Stimulated activated CD4-positive, alpha-beta T cell treated with anti-CD3 and anti-CD28 coated beads, Interleukin-2, amount 100 ng/mL, for 48 hours (primary cell): ENCODE results near the gene NR2C2.

ENCODE experiments used
- DNase-seq, 2 donors: peaks; one replicate each; pipeline ENCODE4 v3.0.0-alpha.2; 2020

The NR2C2 gene

GRCh38 chr3:14921811-14922705 is 25.3 kb upstream of the NR2C2 start:
- no peak for DNase-seq

DNA sequence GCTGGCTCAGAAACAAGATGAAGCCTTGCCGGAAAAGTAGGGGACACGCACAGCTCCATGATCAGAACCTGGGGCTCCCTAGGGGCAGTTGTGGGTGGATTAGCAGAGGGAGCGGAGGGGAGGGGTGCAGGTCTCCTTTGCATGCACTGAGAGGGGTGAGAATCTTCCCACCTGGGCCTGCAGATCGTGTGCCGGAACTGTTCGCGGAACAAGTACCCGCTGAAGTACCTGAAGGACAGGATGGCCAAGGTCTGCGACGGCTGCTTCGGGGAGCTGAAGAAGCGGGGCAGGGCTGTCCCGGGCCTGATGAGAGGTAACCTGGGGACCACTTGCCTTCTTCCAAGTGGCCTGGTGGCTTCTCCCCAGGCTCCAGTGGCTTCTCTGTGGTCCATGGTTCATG is 24.5 kb upstream of the NR2C2 start:
- no peak for DNase-seq

DNA sequence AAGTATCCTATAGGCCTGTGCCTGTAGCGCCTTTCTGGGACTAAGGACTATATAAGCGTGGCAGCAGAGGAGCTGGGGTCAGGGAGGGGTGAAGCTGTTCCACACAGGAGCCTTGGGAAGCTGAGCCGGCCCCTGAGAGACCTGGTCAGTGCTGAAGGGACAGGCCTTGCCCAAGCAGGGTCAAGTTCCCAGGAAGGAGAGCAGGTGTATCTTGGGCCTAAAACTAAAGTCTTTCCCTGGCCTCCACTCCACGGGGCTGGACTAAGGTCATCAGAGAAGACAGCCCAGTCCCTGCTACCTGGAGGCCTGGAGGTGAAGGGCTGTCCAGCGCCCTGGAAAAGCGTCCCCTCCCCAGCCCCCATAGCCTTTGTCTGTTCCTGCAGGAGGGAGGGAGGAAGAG is 23.9 kb upstream of the NR2C2 start:
- DNase-seq: no peak

GRCh38 chr3:14925729-14926591 is 21.4 kb upstream of the NR2C2 start:
- DNase-seq: peak in 1 of 2 donors; percentile 18

GRCh38 chr3:14926592-14926991 is 20.8 kb upstream of the NR2C2 start:
- DNase-seq: no peak

GRCh38 chr3:14927308-14927707 is 20.1 kb upstream of the NR2C2 start:
- DNase-seq: no peak

DNA sequence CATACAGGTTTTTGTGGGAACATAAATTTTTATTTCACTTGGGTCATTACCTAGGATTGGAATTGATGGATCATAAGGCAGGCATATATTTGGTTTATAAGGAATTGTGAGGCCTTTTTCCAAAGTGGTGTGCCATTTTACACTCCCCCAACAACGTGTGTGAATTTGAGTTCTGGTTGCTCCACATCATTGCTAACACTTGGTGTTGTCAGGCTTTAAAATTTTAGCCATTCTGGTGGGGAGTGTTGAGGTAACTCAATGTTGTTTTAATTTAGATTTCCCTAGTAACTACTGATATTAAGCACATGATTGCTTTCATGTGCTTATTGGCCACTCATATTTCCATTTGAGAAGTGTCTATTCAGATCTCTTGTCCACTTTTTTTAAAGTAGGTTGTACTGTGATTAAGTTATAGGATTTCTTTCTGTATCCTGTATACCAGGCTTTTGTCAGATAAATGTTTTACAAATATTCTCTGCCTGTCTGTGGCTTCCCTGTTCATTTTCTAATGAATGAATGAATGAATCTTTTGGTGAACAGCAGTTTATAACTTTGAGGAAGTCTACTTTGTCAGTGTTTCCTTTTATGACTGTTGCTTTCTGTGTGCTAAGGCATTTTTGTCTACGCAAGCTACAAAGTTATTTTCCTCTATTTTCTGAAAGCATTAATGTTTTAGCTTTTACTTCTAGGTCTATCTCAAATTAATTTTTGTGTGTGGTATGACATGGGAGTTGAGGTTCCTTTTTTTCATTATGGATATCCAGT is 17.9 kb upstream of the NR2C2 start:
- DNase-seq: no peak

DNA sequence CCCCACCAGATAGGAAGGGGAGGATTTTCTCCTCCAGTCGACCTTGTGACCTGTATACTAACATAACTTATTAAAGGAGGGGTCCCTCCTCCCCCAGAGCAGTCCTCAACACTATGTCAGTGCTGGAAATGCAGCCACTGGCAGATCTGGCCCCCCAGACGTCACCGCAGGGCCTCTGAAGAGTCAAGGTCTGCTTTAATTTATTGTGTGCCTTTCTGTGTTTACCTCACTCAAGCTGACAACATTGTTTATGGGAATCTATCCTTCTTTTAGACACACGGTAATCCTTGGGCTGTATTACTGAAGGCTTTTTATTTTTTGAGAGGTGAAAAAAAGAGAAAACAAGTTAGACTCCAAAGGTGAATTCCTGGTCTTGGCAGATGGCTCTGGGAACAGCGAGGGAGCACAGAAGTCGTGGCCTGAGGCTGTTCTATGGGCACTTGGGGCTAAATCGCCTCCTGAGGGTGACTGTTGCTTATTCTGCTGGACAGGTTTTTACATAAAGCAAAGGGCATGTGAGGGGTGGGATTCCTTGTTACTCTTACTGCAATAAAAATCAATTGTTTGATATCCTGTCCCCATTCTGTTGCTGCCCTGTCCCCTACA is 13.5 kb upstream of the NR2C2 start:
- no peak for DNase-seq

DNA sequence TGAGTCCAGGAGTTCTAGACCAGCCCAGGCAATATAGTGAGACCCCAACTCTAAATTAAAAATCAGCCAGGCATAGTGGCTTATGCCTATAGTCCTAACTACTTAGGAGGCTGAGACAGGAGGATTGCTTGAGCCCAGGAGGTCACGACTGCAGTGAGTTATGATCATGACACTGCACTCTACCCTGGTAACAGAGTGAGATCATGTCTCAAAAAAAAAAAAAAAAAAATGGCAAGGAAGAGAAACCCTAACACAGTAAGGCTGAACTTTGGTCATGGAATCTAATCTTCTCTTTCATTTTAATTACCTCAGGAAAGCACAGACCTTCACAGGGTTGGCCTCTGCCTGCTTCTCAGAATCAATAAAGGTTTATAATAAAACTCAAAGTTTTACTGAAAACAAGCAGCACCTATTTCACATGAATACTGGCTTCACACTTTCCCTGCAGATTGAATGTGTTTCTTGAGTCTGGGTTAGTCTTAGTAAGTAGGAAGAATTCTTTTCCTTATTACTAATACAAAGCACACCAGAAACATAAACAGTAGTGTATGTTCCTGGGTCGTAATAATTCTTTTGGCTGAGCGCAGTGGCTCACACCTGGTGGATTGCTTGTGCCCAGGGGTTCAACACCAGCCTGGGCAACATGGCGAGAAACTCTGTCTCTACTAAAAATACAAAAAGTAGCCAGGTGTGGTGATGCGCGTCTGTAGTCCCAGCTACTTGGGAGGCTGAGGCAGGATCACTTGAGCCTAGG is 11.6 kb upstream of the NR2C2 start:
- DNase-seq: no peak

DNA sequence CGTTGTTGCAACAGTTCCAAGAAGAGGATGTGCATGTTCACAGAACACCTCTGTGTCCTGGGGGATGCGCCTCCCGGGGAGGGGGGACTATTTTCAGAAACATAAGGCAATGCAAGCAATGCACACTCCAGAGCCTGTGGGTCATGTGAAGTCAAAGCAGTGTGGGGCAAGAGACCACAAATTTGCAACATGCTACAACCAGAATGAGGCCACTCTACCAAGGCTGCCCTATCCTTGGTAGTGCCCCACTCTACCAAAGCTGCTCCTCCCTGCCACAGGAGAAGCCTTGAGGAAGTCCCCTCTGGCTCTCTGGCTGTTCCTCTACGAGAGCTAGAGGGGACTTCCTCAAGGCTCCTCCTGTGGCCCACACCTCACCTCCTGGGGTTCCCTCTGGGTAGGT is 8.4 kb upstream of the NR2C2 start:
- no peak for DNase-seq

- DNase-seq: no peak
These were observed 5.5 kb upstream of the NR2C2 start for GRCh38 chr3:14941871-14942270.

- DNase-seq: no peak
These were observed 4.3 kb upstream of the NR2C2 start for GRCh38 chr3:14943042-14943441.

DNA sequence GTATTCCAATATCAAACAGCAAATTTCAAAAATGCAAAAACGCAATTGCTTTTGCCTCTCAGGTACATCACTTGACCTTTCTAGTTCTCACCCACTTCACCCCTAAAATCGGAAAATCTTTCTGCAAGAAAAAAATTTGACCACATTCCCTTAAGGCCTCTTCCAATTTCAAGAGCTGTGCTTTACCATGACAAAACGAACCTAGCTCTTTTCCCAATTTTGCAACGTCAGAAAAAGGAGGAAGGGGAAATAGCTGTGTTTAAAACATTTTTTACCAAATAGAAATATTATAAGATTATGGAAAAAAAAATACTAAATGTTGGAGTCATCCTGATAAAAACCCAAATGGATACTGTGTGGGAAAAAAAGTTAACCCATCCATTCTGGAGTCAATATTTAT is 1.1 kb upstream of the NR2C2 start:
- DNase-seq: no peak

GRCh38 chr3:14946739-14947099 is 664 bp upstream of the NR2C2 start:
- DNase-seq: no peak

GRCh38 chr3:14947886-14948608 is 664 bp downstream of the NR2C2 start:
- DNase-seq: peak; percentile 89 to 93

DNA sequence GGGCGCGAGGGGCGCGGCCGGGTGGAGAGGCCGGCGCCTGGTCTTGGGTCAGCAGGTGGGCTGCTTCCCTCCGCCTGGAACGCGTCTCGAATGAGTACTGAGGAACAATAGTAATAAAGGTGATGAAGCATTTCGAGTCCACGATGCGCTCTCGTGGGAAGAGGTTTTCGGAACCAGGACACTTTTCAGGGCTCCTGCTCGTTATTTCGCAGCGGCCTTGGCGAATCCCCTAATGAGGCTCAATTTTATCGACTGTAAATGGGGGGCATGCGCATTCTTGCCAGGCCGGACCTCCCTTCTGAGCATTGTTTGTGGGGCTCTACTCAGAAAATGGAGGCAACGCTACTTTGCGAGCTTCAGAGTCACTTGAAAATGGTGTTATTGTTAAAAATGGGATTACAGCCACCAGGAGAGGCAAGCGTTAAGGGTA is 1.2 kb downstream of the NR2C2 start:
- no peak for DNase-seq

DNA sequence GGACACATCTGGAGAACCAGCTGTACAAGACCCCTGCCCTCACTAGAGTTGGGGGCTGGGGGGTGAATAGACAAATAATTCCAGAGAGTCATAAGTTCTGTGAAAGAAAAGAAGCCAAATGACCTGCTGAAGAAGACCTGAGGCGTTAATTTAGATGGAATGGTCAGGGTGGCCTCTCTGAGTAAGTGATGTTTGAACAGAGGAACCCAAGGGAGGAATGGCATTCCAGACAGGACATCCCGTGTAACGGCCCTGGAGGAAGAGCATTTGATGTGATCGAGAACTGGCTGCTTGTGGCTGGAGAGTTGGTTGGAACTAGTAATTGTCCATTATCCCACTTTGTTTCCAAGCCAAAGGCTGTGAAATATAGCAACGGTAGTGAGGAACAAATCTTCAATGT is 1.7 kb downstream of the NR2C2 start:
- no peak for DNase-seq

- no peak for DNase-seq
These were observed 2.9 kb downstream of the NR2C2 start for GRCh38 chr3:14950274-14950673.

DNA sequence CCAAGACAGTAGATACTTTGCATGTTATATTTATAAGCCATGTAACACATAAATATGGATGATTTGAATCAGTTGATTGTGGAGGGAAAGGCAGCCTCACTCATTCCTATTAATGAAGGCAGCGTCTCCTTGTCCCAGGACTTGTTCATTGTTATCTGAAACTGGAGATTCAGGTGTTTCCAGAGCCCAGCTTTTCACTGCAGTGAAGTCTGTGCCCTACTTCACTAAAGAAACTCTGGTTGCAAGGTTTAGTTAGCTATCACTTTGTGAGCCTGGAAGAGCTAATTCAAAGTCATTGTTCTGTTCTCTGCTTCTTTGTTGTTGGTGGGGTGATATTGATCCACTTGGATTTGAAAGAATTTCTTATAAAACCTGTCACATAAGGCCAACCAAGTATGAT is 9.8 kb downstream of the NR2C2 start:
- no peak for DNase-seq

DNA sequence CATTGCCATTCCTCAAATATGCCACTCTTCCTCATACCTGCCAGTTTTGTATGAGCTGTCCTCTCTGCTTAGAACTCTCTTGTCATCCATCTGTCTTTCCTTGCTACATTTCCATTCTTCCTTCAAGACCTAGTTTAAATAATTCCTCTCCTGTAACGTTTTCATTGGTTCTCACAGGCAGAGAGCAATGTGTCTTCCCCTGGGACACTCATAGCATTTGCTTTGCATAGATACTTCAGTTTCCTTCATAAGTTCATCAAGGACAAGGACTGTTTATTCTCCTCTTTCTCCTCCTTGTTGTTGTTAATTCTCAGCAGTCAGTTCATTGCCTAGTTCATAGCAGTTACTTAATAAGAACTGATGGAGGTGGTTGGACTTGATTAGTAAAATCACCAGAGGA is 10.5 kb downstream of the NR2C2 start:
- DNase-seq: no peak

- no peak for DNase-seq
These were observed 12.1 kb downstream of the NR2C2 start for GRCh38 chr3:14959359-14959943.
